HEK293 (cell line): ENCODE results near the gene PSMD7.

ENCODE experiments used
- CTCF ChIA-PET: fragments of 350-600 bp; formaldehyde crosslinking; extraction: SDS; loops from one replicate; lab custom pipeline; 2021; ENCODE audit warnings: antibody characterized with exemption; lab: Yijun Ruan, JAX
- POLR2A ChIA-PET: fragments of 300-600 bp; formaldehyde crosslinking; extraction: SDS; loops from one replicate; lab custom pipeline; 2020; ENCODE audit warnings: antibody characterized with exemption, inconsistent platforms; lab: Yijun Ruan, JAX
- H3K27ac ChIP-seq: fragments of 200-500 bp; sonication (Bioruptor generic); 2 replicates; pipeline ENCODE4 v1.5.1; 2014; ENCODE audit warnings: low read depth, low read length, control low read depth, inconsistent platforms; ENCODE audit errors: extremely low read depth
- H3K36me3 ChIP-seq, 2 experiments: fragments of 200-500 bp in 1 of 2; sonication (Bioruptor generic) in 1 of 2; 1 replicate in 1 of 2; 2 replicates in 1 of 2; pipeline ENCODE4 v1.5.1; 2014 to 2017; ENCODE audit warnings: inconsistent platforms in 2 of 2, low read length in 2 of 2; ENCODE audit not compliant: control insufficient read depth in 2 of 2, insufficient read depth in 1 of 2
- H3K4me1 ChIP-seq: fragments of 200-500 bp; sonication (Bioruptor generic); 2 replicates; pipeline ENCODE4 v1.5.1; 2014; ENCODE audit warnings: mild to moderate bottlenecking, low read length, inconsistent platforms; ENCODE audit not compliant: control insufficient read depth, insufficient read depth
- H3K4me3 ChIP-seq: 2 replicates; pipeline ENCODE4 v1.5.1; 2011; ENCODE audit warnings: low read depth, mild to moderate bottlenecking, control low read depth, low read length, moderate library complexity
- H3K9me3 ChIP-seq: fragments of 200-500 bp; sonication (Bioruptor generic); 2 replicates; pipeline ENCODE4 v1.5.1; 2014; ENCODE audit warnings: low read depth, low read length, inconsistent platforms; ENCODE audit not compliant: control insufficient read depth, insufficient read depth
- IKZF3 ChIP-seq: fragments of 450-650 bp; IDR thresholded peaks from 2 replicates; pipeline ENCODE4 v1.5.0; 2018; ENCODE audit warnings: missing biosample characterization, mild to moderate bottlenecking, missing genetic modification characterization, moderate library complexity
- KLF16 ChIP-seq: fragments of 450-650 bp; formaldehyde crosslinking; IDR thresholded peaks from 2 replicates; pipeline ENCODE4 v1.5.1; 2017; ENCODE audit warnings: missing biosample characterization, missing genetic modification characterization
- KLF8 ChIP-seq: fragments of 450-650 bp; formaldehyde crosslinking; IDR thresholded peaks from 2 replicates; pipeline ENCODE4 v1.5.1; 2016; ENCODE audit warnings: missing biosample characterization, missing genetic modification characterization
- ZBTB11 ChIP-seq: fragments of 450-650 bp; formaldehyde crosslinking; conservative IDR thresholded peaks from 2 replicates; pipeline ENCODE4 v1.5.1; 2016; ENCODE audit warnings: low read depth, missing biosample characterization, missing genetic modification characterization
- ZFP3 ChIP-seq: fragments of 450-650 bp; formaldehyde crosslinking; IDR thresholded peaks from 2 replicates; pipeline ENCODE4 v1.5.1; 2016; ENCODE audit warnings: low read depth, missing biosample characterization, missing genetic modification characterization
- ZNF19 ChIP-seq: fragments of 450-650 bp; formaldehyde crosslinking; IDR thresholded peaks from 2 replicates; pipeline ENCODE4; 2016; ENCODE audit warnings: missing biosample characterization, missing genetic modification characterization, low read depth
- ZNF202 ChIP-seq: fragments of 450-650 bp; formaldehyde crosslinking; IDR thresholded peaks from 2 replicates; pipeline ENCODE4 v1.5.1; 2016; ENCODE audit warnings: missing biosample characterization, missing genetic modification characterization, borderline replicate concordance
- ZNF416 ChIP-seq: fragments of 450-650 bp; formaldehyde crosslinking; IDR thresholded peaks from 2 replicates; pipeline ENCODE4 v1.5.1; 2016; ENCODE audit warnings: missing biosample characterization, missing genetic modification characterization
- ZNF433 ChIP-seq: fragments of 450-650 bp; formaldehyde crosslinking; IDR thresholded peaks from 2 replicates; pipeline ENCODE4 v1.5.1; 2016; ENCODE audit warnings: missing biosample characterization, missing genetic modification characterization, low read depth
- ZNF585B ChIP-seq: fragments of 450-650 bp; formaldehyde crosslinking; IDR thresholded peaks from 2 replicates; pipeline ENCODE4 v1.5.1; 2016; ENCODE audit warnings: missing biosample characterization, missing genetic modification characterization
- ZNF654 ChIP-seq: fragments of 450-650 bp; formaldehyde crosslinking; IDR thresholded peaks from 2 replicates; pipeline ENCODE4 v1.5.1; 2016; ENCODE audit warnings: low read depth, missing biosample characterization, missing genetic modification characterization
- ZNF660 ChIP-seq: fragments of 450-650 bp; IDR thresholded peaks from 2 replicates; pipeline ENCODE4 v1.5.1; 2018; ENCODE audit warnings: missing biosample characterization, mild to moderate bottlenecking, missing genetic modification characterization
- ZNF670 ChIP-seq: fragments of 450-650 bp; formaldehyde crosslinking; IDR thresholded peaks from 2 replicates; pipeline ENCODE4 v1.5.1; 2016; ENCODE audit warnings: missing biosample characterization, missing genetic modification characterization, low read depth
- ZSCAN30 ChIP-seq: fragments of 450-650 bp; IDR thresholded peaks from 2 replicates; pipeline ENCODE4 v1.5.1; 2018; ENCODE audit warnings: missing biosample characterization, mild to moderate bottlenecking, missing genetic modification characterization, moderate library complexity
- TF ChIP-seq, protein P1 (sequence below): fragments of 450-650 bp; formaldehyde crosslinking; IDR thresholded peaks from 2 replicates; pipeline ENCODE4 v1.5.1; 2016; ENCODE audit warnings: missing biosample characterization, missing genetic modification characterization
- TF ChIP-seq, protein P2 (sequence below): fragments of 450-650 bp; formaldehyde crosslinking; IDR thresholded peaks from 2 replicates; pipeline ENCODE4 v1.5.1; 2016; ENCODE audit warnings: missing biosample characterization, missing genetic modification characterization
- TF ChIP-seq, protein P3 (sequence below): fragments of 450-650 bp; formaldehyde crosslinking; IDR thresholded peaks from 2 replicates; pipeline ENCODE4 v1.5.1; 2016; ENCODE audit warnings: missing biosample characterization, missing genetic modification characterization
- TF ChIP-seq, protein P4 (sequence below): fragments of 450-650 bp; formaldehyde crosslinking; IDR thresholded peaks from 2 replicates; pipeline ENCODE4 v1.5.1; 2016; ENCODE audit warnings: missing biosample characterization, missing genetic modification characterization, low read depth

PSMD7 gene

GRCh38 chr16:74307383-74307782 lies 10.8 kb downstream of the PSMD7 start:
- no peaks in the 10 kb centered on the region for H3K9me3 ChIP-seq
- no peak overlapping the region for H3K4me3 ChIP-seq
- CTCF ChIA-PET: no interaction called here
- peaks cover 41 to 49% of the 10 kb centered on the region in 2 experiments for H3K36me3 ChIP-seq
- H3K4me1 ChIP-seq: no peaks in the 10 kb centered on the region
- H3K27ac ChIP-seq: no peak overlapping the region
- POLR2A ChIA-PET: no interaction called here
- TF ChIP-seq KLF8 (tag by site-specific recombination): no peak
- TF ChIP-seq ZNF585B (tag by site-specific recombination): no peak
- TF ChIP-seq, protein P1, sequence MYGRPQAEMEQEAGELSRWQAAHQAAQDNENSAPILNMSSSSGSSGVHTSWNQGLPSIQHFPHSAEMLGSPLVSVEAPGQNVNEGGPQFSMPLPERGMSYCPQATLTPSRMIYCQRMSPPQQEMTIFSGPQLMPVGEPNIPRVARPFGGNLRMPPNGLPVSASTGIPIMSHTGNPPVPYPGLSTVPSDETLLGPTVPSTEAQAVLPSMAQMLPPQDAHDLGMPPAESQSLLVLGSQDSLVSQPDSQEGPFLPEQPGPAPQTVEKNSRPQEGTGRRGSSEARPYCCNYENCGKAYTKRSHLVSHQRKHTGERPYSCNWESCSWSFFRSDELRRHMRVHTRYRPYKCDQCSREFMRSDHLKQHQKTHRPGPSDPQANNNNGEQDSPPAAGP: no peak
- TF ChIP-seq ZNF416: no peak
- TF ChIP-seq ZFP3 (tag by site-specific recombination): no peak
- TF ChIP-seq ZNF19: no peak

DNA sequence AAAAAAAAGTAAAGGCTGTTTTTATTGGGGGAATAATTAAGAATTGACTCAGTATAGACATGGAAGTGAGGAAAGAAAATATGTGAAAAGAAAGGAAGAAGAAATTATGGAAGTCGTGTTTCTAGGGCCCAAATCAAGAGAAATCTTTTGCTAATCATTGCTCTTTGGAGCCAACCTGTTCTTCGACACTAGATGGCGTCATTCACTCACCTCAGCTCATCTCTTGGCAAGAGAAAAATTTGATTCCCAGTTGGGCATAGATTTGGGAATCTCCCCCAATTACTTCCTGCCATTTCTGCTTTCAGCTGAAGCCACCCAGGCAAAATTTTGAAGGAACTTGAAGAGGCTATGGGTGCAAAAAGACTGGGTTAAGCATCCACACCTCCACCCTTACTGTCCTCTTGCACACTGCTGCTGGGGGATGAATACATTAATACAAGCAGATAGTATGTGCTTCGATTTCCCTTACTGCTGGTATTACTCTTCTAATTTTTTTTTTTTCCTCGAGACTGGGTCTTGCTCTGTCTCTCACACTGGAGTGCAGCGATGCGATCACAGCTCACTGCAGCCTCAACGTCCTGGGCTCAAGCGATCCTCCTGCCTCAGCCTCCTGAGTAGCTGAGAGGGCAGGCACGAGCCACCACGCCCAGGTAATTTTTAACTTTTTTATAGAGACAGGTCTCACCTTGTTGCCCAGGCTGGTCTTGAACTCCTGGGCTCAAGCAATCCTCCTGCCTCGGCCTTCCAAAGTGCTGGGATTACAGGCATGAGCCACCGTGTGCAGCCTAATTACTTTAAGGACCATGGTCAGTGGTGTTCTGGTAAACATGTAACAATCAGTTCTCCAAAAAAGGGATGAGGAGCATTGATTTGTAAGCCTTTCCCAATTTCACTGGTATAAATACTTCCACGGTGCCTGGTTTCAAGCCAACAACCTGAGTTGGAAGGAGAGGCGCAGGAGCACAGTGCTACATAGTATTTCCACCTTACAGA lies 13.5 kb downstream of the PSMD7 start:
- Histone ChIP-seq H3K36me3 (peaks cover 15 to 22% of the 10 kb centered on the region in 2 experiments), H3K27ac (no peak overlapping the region), H3K9me3 (no peaks in the 10 kb centered on the region), H3K4me1 (no peaks in the 10 kb centered on the region), H3K4me3 (no peak overlapping the region)
- ChIA-PET CTCF (interaction anchor here (0.6 to 1.5 kb wide), 10 partner anchors 8 to 595 kb away, joined by 3 to 5 read pairs (median 3); no protein-coding TSS in a partner anchor), POLR2A (no interaction called here)
- TF ChIP-seq, protein P2, sequence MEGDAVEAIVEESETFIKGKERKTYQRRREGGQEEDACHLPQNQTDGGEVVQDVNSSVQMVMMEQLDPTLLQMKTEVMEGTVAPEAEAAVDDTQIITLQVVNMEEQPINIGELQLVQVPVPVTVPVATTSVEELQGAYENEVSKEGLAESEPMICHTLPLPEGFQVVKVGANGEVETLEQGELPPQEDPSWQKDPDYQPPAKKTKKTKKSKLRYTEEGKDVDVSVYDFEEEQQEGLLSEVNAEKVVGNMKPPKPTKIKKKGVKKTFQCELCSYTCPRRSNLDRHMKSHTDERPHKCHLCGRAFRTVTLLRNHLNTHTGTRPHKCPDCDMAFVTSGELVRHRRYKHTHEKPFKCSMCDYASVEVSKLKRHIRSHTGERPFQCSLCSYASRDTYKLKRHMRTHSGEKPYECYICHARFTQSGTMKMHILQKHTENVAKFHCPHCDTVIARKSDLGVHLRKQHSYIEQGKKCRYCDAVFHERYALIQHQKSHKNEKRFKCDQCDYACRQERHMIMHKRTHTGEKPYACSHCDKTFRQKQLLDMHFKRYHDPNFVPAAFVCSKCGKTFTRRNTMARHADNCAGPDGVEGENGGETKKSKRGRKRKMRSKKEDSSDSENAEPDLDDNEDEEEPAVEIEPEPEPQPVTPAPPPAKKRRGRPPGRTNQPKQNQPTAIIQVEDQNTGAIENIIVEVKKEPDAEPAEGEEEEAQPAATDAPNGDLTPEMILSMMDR (tag by site-specific recombination): peak; percentile 64; the same call in 1 of the 2 replicates
- TF ChIP-seq ZNF654 (tag by site-specific recombination): peak; percentile 85
- TF ChIP-seq ZSCAN30 (tag by site-specific recombination): no peak
- TF ChIP-seq ZNF670: no peak
- TF ChIP-seq ZNF202: no peak
- 0 out of 2 replicates have a peak, but pooled peaks have one; percentile 37 for TF ChIP-seq ZNF660 (tag by site-specific recombination)
- TF ChIP-seq IKZF3 (tag by site-specific recombination): peak; percentile 49; the same call in 1 of the 2 replicates
- no peak for TF ChIP-seq ZNF433 (tag by site-specific recombination)
- TF ChIP-seq, protein P3, sequence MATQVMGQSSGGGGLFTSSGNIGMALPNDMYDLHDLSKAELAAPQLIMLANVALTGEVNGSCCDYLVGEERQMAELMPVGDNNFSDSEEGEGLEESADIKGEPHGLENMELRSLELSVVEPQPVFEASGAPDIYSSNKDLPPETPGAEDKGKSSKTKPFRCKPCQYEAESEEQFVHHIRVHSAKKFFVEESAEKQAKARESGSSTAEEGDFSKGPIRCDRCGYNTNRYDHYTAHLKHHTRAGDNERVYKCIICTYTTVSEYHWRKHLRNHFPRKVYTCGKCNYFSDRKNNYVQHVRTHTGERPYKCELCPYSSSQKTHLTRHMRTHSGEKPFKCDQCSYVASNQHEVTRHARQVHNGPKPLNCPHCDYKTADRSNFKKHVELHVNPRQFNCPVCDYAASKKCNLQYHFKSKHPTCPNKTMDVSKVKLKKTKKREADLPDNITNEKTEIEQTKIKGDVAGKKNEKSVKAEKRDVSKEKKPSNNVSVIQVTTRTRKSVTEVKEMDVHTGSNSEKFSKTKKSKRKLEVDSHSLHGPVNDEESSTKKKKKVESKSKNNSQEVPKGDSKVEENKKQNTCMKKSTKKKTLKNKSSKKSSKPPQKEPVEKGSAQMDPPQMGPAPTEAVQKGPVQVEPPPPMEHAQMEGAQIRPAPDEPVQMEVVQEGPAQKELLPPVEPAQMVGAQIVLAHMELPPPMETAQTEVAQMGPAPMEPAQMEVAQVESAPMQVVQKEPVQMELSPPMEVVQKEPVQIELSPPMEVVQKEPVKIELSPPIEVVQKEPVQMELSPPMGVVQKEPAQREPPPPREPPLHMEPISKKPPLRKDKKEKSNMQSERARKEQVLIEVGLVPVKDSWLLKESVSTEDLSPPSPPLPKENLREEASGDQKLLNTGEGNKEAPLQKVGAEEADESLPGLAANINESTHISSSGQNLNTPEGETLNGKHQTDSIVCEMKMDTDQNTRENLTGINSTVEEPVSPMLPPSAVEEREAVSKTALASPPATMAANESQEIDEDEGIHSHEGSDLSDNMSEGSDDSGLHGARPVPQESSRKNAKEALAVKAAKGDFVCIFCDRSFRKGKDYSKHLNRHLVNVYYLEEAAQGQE (tag by site-specific recombination): peak; percentile 81
- TF ChIP-seq ZBTB11: no peak
- no peak for TF ChIP-seq KLF16 (tag by site-specific recombination)
- TF ChIP-seq, protein P4, sequence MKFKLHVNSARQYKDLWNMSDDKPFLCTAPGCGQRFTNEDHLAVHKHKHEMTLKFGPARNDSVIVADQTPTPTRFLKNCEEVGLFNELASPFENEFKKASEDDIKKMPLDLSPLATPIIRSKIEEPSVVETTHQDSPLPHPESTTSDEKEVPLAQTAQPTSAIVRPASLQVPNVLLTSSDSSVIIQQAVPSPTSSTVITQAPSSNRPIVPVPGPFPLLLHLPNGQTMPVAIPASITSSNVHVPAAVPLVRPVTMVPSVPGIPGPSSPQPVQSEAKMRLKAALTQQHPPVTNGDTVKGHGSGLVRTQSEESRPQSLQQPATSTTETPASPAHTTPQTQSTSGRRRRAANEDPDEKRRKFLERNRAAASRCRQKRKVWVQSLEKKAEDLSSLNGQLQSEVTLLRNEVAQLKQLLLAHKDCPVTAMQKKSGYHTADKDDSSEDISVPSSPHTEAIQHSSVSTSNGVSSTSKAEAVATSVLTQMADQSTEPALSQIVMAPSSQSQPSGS (tag by site-specific recombination): no peak
